Chondrocyte (in vitro differentiated cells): ENCODE data around the gene KCNT1. TPM values are rescaled to one million over a fixed set of nuclear protein-coding genes. Genes with fewer than 3 reads are reported as not detected.

ENCODE experiments used
- DNase-seq: peaks from one replicate; pipeline ENCODE4 v3.0.0; 2021; ENCODE audit warnings: mixed read lengths, low spot score
- H3K27ac Mint-ChIP-seq: one replicate; pipeline ENCODE4 v1.8.0; 2021; ENCODE audit warnings: mild to moderate bottlenecking, moderate library complexity, mixed read lengths; ENCODE audit not compliant: unreplicated experiment
- H3K27me3 Mint-ChIP-seq: 2 replicates; pipeline ENCODE4 v1.8.0; 2021; ENCODE audit warnings: low read depth, mixed read lengths
- H3K36me3 Mint-ChIP-seq: 2 replicates; pipeline ENCODE4 v1.8.0; 2021; ENCODE audit warnings: low read depth, mixed read lengths
- H3K4me1 Mint-ChIP-seq: 2 replicates; pipeline ENCODE4 v1.8.0; 2021; ENCODE audit warnings: low read depth, mild to moderate bottlenecking, mixed read lengths
- H3K4me3 Mint-ChIP-seq: one replicate; pipeline ENCODE4 v1.8.0; 2021; ENCODE audit warnings: mild to moderate bottlenecking, moderate library complexity, mixed read lengths; ENCODE audit not compliant: unreplicated experiment
- H3K9me3 Mint-ChIP-seq: 2 replicates; pipeline ENCODE4 v1.8.0; 2021; ENCODE audit warnings: low read depth, mixed read lengths
- total RNA-seq: library from RNA; stranded (reverse); gene quantifications from 3 replicates; pipeline ENCODE4 v1.2.1, GENCODE V29; 2021
- TF ChIP-seq, protein P1 (sequence below): fragments of 200-600 bp; sonication (generic); IDR thresholded peaks from 2 replicates; pipeline ENCODE4 v1.5.0; 2021; ENCODE audit warnings: antibody characterized with exemption, mild to moderate bottlenecking, moderate library complexity

Gene KCNT1
- total RNA-seq, 1 donor from 2014 or later, result not detected

GRCh38 chr9:135779571-135779970 is 77.6 kb downstream of the KCNT1 start:
- Mint-ChIP-seq H3K4me3 (no peak overlapping the region), H3K9me3 (no peaks in the 10 kb centered on the region), H3K27me3 (peaks cover 15% of the 10 kb centered on the region), H3K27ac (no peak overlapping the region), H3K36me3 (no peaks in the 10 kb centered on the region), H3K4me1 (no peaks in the 10 kb centered on the region)
- TF ChIP-seq, protein P1, sequence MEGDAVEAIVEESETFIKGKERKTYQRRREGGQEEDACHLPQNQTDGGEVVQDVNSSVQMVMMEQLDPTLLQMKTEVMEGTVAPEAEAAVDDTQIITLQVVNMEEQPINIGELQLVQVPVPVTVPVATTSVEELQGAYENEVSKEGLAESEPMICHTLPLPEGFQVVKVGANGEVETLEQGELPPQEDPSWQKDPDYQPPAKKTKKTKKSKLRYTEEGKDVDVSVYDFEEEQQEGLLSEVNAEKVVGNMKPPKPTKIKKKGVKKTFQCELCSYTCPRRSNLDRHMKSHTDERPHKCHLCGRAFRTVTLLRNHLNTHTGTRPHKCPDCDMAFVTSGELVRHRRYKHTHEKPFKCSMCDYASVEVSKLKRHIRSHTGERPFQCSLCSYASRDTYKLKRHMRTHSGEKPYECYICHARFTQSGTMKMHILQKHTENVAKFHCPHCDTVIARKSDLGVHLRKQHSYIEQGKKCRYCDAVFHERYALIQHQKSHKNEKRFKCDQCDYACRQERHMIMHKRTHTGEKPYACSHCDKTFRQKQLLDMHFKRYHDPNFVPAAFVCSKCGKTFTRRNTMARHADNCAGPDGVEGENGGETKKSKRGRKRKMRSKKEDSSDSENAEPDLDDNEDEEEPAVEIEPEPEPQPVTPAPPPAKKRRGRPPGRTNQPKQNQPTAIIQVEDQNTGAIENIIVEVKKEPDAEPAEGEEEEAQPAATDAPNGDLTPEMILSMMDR, result no peak
- DNase-seq, result no peak

DNA sequence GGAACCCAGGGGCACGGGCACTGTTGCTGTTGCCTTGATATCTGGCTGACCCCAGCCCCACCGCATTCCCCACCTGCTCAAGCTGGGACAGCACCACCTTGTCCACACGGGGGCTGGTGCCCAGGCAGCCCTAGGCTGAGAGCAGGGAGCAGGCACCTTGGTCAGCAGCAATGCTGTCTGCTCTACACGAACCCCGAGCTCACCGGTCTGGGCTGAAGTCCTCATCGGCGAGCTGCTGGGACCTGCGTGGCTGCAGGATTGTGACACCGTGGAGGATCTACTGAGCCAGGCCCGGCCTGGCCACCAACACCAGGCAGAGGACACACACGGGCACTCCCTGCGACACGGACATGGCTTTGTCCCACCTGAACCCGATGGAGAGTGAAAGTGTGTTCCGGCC is 78.1 kb downstream of the KCNT1 start:
- Mint-ChIP-seq H3K27ac (no peak overlapping the region), H3K4me3 (no peak overlapping the region), H3K27me3 (peaks cover 15% of the 10 kb centered on the region), H3K4me1 (no peaks in the 10 kb centered on the region), H3K9me3 (no peaks in the 10 kb centered on the region), H3K36me3 (no peaks in the 10 kb centered on the region)
- TF ChIP-seq, protein P1, result no peak
- DNase-seq, result no peak

DNA sequence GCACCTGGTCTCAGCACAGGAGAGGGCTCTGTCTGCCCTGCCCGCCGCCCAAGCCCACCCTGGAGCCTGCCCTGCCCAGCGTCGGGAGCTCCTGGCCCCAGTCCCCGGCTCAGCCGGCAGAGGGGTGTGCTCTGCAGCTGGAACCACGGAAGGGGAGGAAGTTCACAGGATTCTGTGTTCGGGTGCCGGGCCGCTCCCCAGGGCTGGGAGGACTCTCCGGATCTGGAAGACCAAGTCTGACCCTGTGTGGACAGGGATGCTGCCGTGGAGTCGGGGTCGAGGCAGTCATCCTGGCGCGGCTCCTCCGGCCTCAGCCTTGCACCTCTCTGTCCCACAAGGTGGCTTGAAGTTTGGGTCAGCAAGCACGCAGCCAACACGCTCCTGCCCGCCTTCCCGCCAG is 78.6 kb downstream of the KCNT1 start:
- H3K4me3 Mint-ChIP-seq, result no peak overlapping the region
- TF ChIP-seq, protein P1, result no peak
- peaks cover 15% of the 10 kb centered on the region for H3K27me3 Mint-ChIP-seq
- H3K9me3 Mint-ChIP-seq, result no peaks in the 10 kb centered on the region
- no peak overlapping the region for H3K27ac Mint-ChIP-seq
- no peaks in the 10 kb centered on the region for H3K36me3 Mint-ChIP-seq
- no peaks in the 10 kb centered on the region for H3K4me1 Mint-ChIP-seq
- no peak for DNase-seq

DNA sequence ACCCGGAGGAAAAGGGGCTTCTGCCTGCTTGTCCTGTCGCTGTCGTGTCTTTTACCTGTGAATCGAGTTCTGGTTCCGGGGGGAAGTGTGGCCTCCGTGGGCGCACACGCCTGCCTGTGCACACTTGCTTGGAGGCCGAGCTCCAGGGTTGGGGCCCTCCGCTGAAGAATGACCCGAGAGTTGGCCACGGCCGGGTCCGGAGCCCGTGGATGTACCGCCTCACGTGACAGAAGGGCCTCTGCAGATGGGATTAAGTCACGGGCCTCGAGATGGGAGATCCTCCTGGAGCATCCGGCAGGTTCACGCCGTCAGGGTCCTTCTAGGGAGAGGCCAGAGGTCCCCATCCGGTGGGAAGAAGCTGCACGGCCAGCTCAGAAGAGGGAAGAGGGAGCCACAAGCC is 81.0 kb downstream of the KCNT1 start:
- TF ChIP-seq, protein P1, result no peak
- H3K27ac Mint-ChIP-seq, result no peak overlapping the region
- H3K9me3 Mint-ChIP-seq, result no peaks in the 10 kb centered on the region
- no peaks in the 10 kb centered on the region for H3K36me3 Mint-ChIP-seq
- no peaks in the 10 kb centered on the region for H3K4me1 Mint-ChIP-seq
- DNase-seq, result no peak
- peaks cover 17% of the 10 kb centered on the region for H3K27me3 Mint-ChIP-seq
- no peak overlapping the region for H3K4me3 Mint-ChIP-seq

- no peak for DNase-seq
- H3K27me3 Mint-ChIP-seq, result peaks cover 19% of the 10 kb centered on the region
- TF ChIP-seq, protein P1, result no peak
- no peaks in the 10 kb centered on the region for H3K4me1 Mint-ChIP-seq
- H3K9me3 Mint-ChIP-seq, result no peaks in the 10 kb centered on the region
- H3K4me3 Mint-ChIP-seq, result no peak overlapping the region
- no peak overlapping the region for H3K27ac Mint-ChIP-seq
- no peaks in the 10 kb centered on the region for H3K36me3 Mint-ChIP-seq
Observed at GRCh38 chr9:135783540-135784245, 81.7 kb downstream of the KCNT1 start.
